Activated B cell treated with CpG ODN at 0.5 μM for 24 hours (primary cell): Measurements from ENCODE around the gene PRUNE2. TPM values are rescaled to one million over a fixed set of nuclear protein-coding genes. Genes with fewer than 3 reads are reported as not detected.
"Not testable (repeated sequence)": the region's sequence is repeated elsewhere in the genome, so short reads cannot be mapped to it uniquely, and the experiment has no call there.

Experiments used
- ATAC-seq: fragments of 200-7000 bp; cut with Tn5 transposase; one replicate; pipeline ENCODE4 v1.10.0; 2021; ENCODE audit warnings: low read depth, mild to moderate bottlenecking, moderate library complexity
- CTCF ChIA-PET: fragments of 350-600 bp; sonication (Branson Sonifier 250); formaldehyde crosslinking; loops from one replicate; lab custom pipeline; 2021; ENCODE audit warnings: antibody characterized with exemption; lab: Charles Lee
- POLR2A ChIA-PET: fragments of 350-600 bp; sonication (Branson Sonifier 250); formaldehyde crosslinking; loops from one replicate; lab custom pipeline; 2021; ENCODE audit warnings: antibody characterized with exemption; lab: Charles Lee
- DNase-seq: peaks from one replicate; pipeline ENCODE4 v3.0.0; 2022
- H3K27ac Mint-ChIP-seq: one replicate; pipeline ENCODE4 v1.8.0; 2020; ENCODE audit warnings: mixed read lengths
- H3K27me3 Mint-ChIP-seq: one replicate; pipeline ENCODE4 v1.8.0; 2021; ENCODE audit warnings: mixed read lengths
- H3K36me3 Mint-ChIP-seq: one replicate; pipeline ENCODE4 v1.8.0; 2021; ENCODE audit warnings: low read depth, mixed read lengths
- H3K4me1 Mint-ChIP-seq: one replicate; pipeline ENCODE4 v1.8.0; 2021; ENCODE audit warnings: mixed read lengths
- H3K4me3 Mint-ChIP-seq: one replicate; pipeline ENCODE4 v1.8.0; 2020; ENCODE audit warnings: mild to moderate bottlenecking, mixed read lengths
- H3K9me3 Mint-ChIP-seq: one replicate; pipeline ENCODE4 v1.8.0; 2020; ENCODE audit warnings: mixed read lengths
- CTCF ChIP-seq: fragments of 200-600 bp; IDR thresholded peaks from one replicate; pipeline ENCODE4 v1.8.0; 2022; ENCODE audit warnings: antibody characterized with exemption, mild to moderate bottlenecking
- intact Hi-C: fragments of 100-400 bp; cut with micrococcal nuclease; formaldehyde crosslinking; loops from one replicate; pipeline ENCODE4 v1.15.1; 2024
- total RNA-seq: library from RNA; stranded (reverse); gene quantifications from 2 replicates; pipeline ENCODE4 v1.2.3, GENCODE V29; 2022

PRUNE2 gene
- not detected in 2 replicates for total RNA-seq

DNA sequence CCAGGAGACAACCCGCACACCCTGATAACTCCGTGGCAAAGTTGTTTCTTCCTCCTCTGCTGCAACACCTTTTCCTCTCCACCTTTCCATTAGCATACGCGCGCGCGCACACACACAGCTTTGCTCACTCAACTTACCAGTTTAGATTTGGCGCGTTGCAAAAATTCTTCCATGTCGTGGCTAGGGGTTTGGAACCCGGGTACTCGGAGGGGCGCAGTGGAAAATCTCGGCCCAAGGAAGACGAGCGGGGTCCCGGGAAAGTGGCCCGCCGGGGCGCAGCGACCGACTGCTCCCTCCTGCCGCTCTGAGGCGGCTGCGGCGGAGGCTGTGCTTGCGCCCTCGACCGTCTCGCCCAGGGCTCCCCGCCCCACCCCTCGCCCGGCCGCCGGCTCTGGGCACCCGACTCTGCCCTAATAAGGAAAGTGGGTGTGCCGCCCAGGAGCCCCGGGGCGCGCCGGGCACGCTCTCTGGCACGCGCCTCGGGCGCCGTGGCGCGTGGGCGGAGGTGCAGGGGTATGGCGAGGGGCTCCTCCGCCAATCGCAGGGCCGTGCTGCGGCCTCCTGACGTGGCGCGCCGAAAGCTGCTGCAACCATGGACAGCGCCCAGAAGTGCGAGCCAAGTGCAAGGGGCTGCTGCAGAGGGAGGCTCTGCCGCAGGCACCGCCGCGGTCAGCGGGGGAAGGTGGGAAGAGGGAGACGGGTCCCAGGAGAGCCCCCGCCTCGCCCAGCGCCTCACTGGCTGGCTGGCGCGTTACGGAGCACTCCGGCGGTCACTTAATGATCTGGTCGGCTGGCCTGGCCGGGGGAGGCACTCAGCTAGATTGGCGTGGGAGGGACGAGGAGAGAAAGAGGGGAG is at the start of gene PRUNE2:
Gene PRUNE2, minus strand, starts transcription at position 324 of the 856 bp plus-strand sequence. Its CDS starts 151 bp downstream, at position 173.
- no peak within 1 kb of the TSS for H3K4me3 Mint-ChIP-seq

DNA sequence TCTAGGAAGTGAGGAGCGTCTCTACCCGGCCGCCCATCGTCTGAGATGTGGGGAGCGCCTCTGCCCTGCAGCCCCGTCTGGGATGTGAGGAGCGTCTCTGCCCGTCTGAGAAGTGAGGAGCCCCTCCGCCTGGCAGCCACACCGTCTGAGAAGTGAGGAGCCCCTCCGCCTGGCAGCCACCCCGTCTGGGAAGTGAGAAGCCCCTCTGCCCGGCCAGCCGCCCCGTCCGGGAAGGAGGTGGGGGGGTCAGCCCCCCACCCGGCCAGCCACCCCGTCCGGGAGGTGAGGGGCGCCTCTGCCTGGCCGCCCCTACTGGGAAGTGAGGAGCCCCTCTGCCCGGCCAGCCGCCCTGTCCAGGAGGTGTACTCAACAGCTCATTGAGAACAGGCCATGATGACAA is 49.5 kb upstream of the PRUNE2 start:
- CTCF ChIA-PET, H3K27ac Mint-ChIP-seq, H3K36me3 Mint-ChIP-seq, ATAC-seq, DNase-seq, intact Hi-C loops, POLR2A ChIA-PET, H3K4me1 Mint-ChIP-seq, H3K9me3 Mint-ChIP-seq, H3K4me3 Mint-ChIP-seq: not testable (repeated sequence)
- peaks cover 11% of the 10 kb centered on the region for H3K27me3 Mint-ChIP-seq

More for the DNA sequence above, at the start of gene PRUNE2:
- POLR2A ChIA-PET = no interaction called here
- ATAC-seq (peak; percentile 37), DNase-seq (no peak)
- intact Hi-C loops = no loop called here
- no peak for TF ChIP-seq CTCF
- no peaks in the 10 kb centered on the region for H3K9me3 Mint-ChIP-seq
- no peak within 1 kb of the TSS for H3K27ac Mint-ChIP-seq
- CTCF ChIA-PET = no interaction called here
- peaks cover 45% of the 10 kb centered on the region for H3K27me3 Mint-ChIP-seq
- H3K4me1 Mint-ChIP-seq = peaks cover 6% of the 10 kb centered on the region
- no peaks in the 10 kb centered on the region for H3K36me3 Mint-ChIP-seq

GRCh38 chr9:76949865-76950264 is 44.0 kb upstream of the PRUNE2 start:
- POLR2A ChIA-PET = no interaction called here
- H3K36me3 Mint-ChIP-seq = no peaks in the 10 kb centered on the region
- peaks cover 2% of the 10 kb centered on the region for H3K27me3 Mint-ChIP-seq
- no peaks in the 10 kb centered on the region for H3K9me3 Mint-ChIP-seq
- DNase-seq = no peak
- CTCF ChIA-PET = no interaction called here
- no peak overlapping the region for H3K27ac Mint-ChIP-seq
- no peak for TF ChIP-seq CTCF
- no peaks in the 10 kb centered on the region for H3K4me1 Mint-ChIP-seq
- no peak for ATAC-seq
- intact Hi-C loops = no loop called here
- H3K4me3 Mint-ChIP-seq = no peak overlapping the region

GRCh38 chr9:76944011-76944410 is 38.1 kb upstream of the PRUNE2 start:
- Mint-ChIP-seq H3K36me3 (no peaks in the 10 kb centered on the region), H3K9me3 (no peaks in the 10 kb centered on the region), H3K27ac (no peak overlapping the region), H3K27me3 (no peaks in the 10 kb centered on the region), H3K4me1 (no peaks in the 10 kb centered on the region), H3K4me3 (no peak overlapping the region)
- intact Hi-C loops = no loop called here
- no peak for DNase-seq
- no peak for ATAC-seq
- TF ChIP-seq CTCF = no peak
- POLR2A ChIA-PET = no interaction called here
- CTCF ChIA-PET = no interaction called here

DNA sequence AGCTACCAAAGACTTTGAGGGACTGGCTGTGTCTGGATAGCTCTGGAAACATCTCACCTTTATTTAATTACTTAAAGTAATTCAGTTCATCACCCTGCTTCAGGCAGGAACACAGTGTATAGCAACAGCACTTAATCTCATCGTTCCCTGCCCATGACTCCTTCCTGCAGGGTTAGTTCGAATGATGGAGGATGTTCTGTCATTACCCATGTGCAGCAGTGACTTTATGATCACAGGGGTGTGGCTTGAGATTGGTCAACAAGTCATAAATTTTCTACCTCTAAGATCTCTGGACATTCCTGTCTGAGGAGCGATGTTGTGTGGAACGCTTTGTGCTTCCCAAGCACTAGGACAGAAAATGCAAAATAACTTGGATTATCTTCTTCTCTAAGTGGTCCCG is 37.1 kb upstream of the PRUNE2 start:
- Mint-ChIP-seq H3K36me3 (no peaks in the 10 kb centered on the region), H3K4me1 (no peaks in the 10 kb centered on the region), H3K27me3 (no peaks in the 10 kb centered on the region), H3K4me3 (no peak overlapping the region), H3K27ac (no peak overlapping the region), H3K9me3 (no peaks in the 10 kb centered on the region)
- DNase-seq (no peak), ATAC-seq (no peak)
- intact Hi-C loops = no loop called here
- CTCF ChIA-PET = no interaction called here
- no peak for TF ChIP-seq CTCF
- POLR2A ChIA-PET = no interaction called here
